A673 (cell line): ENCODE data around the gene LRGUK.

ENCODE experiments used
- EZH2 ChIP-seq: fragments of 200-600 bp; sonication (generic); IDR thresholded peaks from 2 replicates; pipeline ENCODE4 v1.6.1; 2017; ENCODE audit warnings: borderline replicate concordance, low read depth, mild to moderate bottlenecking, mixed read lengths, antibody characterized with exemption, low read length; ENCODE audit not compliant: poor library complexity, severe bottlenecking
- TF ChIP-seq, protein P1 (sequence below): fragments of 300-800, 200-600 bp; sonication (generic); conservative IDR thresholded peaks from 2 replicates; pipeline ENCODE4 v1.5.1; 2017; ENCODE audit warnings: low read depth, mild to moderate bottlenecking, antibody characterized with exemption, low read length, moderate library complexity, mixed read lengths

- TF ChIP-seq, protein P1, sequence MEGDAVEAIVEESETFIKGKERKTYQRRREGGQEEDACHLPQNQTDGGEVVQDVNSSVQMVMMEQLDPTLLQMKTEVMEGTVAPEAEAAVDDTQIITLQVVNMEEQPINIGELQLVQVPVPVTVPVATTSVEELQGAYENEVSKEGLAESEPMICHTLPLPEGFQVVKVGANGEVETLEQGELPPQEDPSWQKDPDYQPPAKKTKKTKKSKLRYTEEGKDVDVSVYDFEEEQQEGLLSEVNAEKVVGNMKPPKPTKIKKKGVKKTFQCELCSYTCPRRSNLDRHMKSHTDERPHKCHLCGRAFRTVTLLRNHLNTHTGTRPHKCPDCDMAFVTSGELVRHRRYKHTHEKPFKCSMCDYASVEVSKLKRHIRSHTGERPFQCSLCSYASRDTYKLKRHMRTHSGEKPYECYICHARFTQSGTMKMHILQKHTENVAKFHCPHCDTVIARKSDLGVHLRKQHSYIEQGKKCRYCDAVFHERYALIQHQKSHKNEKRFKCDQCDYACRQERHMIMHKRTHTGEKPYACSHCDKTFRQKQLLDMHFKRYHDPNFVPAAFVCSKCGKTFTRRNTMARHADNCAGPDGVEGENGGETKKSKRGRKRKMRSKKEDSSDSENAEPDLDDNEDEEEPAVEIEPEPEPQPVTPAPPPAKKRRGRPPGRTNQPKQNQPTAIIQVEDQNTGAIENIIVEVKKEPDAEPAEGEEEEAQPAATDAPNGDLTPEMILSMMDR = no peak
- no peak for TF ChIP-seq EZH2
Measured at GRCh38 chr7:134113655-134114054, 13.5 kb upstream of the LRGUK start.
